GM12878 (cell line): ENCODE data around the gene PHACTR1.

Experiments used
- CEBPB ChIP-seq, 2 experiments: fragments of 150-350 bp in 1 of 2; IDR thresholded peaks; 2 replicates each; pipeline ENCODE4 v1.6.1; 2012 to 2014; ENCODE audit warnings: low read depth in 2 of 2, low read length in 2 of 2, borderline replicate concordance in 1 of 2, inconsistent platforms in 1 of 2
- IRF4 ChIP-seq: IDR thresholded peaks from 2 replicates; pipeline ENCODE4 v1.6.1; 2011; ENCODE audit warnings: low read depth, low read length
- MTA2 ChIP-seq: fragments of 450-650 bp; IDR thresholded peaks from 2 replicates; pipeline ENCODE4 v1.6.1; 2016; ENCODE audit warnings: low read depth, mild to moderate bottlenecking, moderate library complexity

DNA sequence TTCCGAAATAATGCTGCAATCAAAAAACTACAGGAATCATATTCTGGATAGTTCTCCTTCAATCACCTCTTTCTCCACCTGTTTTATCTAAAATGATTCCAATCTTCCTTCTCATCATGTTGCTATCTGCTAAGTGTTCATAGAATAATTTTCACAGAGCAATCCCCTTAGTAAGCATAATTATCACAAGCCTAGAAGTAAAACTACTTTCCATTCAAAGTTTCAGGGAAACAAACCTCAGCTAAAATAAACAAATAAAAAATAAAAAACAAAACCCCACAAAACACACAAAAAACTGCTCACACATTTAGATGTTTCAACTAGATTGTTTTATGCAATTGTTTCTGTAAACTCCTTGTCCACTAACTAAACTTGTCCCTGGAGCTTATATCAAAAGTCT is 291.2 kb downstream of the PHACTR1 start:
- TF ChIP-seq CEBPB (IDR thresholded peaks at IDR 0.05; ENCODE audit: borderline replicate concordance in 1 of 2, low read depth in 2 of 2, low read length in 2 of 2) (no peak), IRF4 (no peak), MTA2 (no peak)
